Stimulated activated CD4-positive, alpha-beta T cell treated with anti-CD3 and anti-CD28 coated beads, Interleukin-12 subunit alpha, Interleukin-12 subunit beta, amount 100 ng/mL, for 48 hours (primary cell): ENCODE data around the gene ABCA4.

Experiments used
- DNase-seq, 3 donors: peaks; one replicate each; pipeline ENCODE4 v3.0.0-alpha.2; 2020; ENCODE audit warnings: low read depth in 2 of 3, low spot score in 1 of 3

ABCA4 gene

GRCh38 chr1:94055459-94056122, 65.4 kb downstream of the ABCA4 start:
- no peak for DNase-seq

GRCh38 chr1:94050675-94051074, 70.3 kb downstream of the ABCA4 start:
- no peak for DNase-seq

GRCh38 chr1:94050254-94050653, 70.7 kb downstream of the ABCA4 start:
- DNase-seq = no peak

- no peak for DNase-seq
These were observed 71.2 kb downstream of the ABCA4 start for GRCh38 chr1:94049791-94050190.

GRCh38 chr1:94048413-94049164, 72.4 kb downstream of the ABCA4 start:
- no peak for DNase-seq

DNA sequence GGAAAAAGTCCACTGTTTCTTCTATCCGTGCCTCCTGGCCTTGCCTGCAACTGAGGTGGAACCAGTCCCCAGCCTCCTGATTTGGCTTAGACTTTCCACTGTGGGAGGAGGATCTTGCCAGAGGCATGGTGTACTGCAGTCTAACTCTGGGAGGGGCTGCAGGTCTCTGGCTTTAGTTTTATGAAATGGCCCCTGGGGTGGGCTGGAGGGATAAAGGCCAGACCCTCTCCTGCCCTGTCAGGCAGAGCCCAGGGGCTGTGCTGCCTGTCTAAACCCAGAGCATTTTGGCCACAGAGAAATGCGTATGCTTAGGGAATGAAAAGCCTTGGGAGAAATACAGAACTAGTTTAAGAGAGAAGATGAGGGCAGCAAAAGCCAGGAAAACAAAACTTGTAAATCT, 73.0 kb downstream of the ABCA4 start:
- no peak for DNase-seq

DNA sequence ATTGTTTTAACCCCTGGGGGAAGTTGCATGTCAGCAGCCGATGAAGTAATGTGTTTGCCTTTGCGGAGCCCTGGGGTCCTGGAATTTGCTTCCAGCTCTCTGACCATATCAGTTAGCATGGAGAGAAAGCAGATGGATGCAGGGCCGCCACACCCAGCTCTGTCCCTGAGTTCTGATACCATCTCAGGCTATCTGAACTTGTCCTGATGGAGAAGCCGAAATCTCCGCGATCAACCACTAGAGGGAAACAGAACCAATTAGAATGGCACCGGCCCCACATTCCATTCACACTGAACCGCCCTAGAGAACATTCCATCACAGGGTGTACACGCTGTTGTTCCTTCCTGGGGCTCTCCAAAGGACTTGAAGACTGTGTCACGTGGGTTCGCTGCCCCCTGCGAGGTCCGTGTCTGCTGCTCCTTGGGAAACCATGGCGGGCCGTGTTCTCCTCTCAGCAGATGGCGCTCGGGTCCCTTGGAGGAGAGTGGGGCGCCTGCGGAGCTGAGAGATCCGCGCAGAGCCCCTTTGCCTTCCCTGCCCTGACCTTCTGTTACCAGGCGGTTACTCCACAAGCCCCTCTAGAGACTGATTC, 75.4 kb downstream of the ABCA4 start:
- peak; percentile 16 to 29 (median 26) for DNase-seq

DNA sequence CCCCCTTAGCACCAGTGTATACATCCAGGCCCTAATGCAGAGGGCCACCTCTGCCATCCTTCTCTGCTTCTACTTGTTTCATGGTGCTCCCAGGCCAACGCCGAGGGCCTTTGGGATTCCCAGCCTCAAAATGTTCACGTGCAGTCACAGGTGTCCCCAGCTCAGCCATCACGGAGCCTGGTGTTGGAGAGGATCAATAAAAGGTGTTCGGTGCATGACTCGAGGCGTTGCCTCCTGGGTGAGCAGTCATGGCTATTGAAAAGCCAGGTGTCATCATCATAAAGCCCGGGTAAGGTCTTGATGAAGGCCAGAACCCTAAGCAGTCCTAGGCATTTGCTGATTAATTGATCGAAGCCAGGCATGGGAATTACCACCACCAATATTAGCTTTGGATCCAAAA, 76.1 kb downstream of the ABCA4 start:
- DNase-seq = no peak

DNA sequence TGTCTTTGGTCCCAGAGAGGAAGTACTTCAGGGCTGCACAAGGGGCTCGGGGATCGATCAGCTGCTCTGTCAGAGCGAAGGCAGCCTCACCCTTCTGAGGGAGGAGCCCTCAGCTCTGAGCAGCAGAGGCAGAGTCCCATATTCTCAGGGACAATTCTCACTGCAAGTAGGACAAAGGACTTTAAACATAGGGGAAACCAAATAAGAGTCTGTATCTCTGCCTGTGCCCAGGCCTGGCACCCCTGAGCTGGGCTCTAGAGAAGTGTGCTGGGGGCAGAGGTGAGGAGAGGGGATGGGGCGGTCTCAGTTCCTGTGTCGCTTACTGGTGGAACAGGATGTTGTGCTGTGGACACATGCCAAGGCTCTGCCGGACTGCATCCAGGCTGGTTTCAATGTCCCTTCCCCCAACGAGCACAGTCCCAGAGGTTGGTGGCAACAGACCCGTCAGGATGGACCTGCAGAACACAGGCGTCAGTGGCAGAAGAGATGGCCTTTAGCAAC, 76.6 kb downstream of the ABCA4 start:
- DNase-seq = no peak

GRCh38 chr1:94043738-94044289, 77.1 kb downstream of the ABCA4 start:
- DNase-seq = no peak

DNA sequence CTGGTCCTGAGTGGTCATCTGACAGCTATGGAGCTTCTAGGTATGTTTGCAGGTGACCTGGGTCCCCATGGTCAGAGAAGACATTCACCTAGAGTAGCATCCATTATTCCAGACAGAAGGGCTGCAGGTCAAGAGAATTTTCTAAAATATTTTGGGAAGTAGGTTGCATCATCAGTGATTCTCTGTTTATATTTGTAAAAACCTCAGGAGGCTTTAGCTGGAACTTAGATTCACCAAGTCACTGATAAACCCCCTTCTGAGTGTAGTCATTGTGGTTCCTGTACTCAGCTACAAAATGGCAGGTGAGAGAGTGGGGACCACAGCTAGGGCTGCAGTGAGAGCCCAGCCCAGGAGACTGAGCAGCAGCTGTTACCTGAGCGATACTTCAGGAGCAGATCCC, 78.6 kb downstream of the ABCA4 start:
- no peak for DNase-seq

DNA sequence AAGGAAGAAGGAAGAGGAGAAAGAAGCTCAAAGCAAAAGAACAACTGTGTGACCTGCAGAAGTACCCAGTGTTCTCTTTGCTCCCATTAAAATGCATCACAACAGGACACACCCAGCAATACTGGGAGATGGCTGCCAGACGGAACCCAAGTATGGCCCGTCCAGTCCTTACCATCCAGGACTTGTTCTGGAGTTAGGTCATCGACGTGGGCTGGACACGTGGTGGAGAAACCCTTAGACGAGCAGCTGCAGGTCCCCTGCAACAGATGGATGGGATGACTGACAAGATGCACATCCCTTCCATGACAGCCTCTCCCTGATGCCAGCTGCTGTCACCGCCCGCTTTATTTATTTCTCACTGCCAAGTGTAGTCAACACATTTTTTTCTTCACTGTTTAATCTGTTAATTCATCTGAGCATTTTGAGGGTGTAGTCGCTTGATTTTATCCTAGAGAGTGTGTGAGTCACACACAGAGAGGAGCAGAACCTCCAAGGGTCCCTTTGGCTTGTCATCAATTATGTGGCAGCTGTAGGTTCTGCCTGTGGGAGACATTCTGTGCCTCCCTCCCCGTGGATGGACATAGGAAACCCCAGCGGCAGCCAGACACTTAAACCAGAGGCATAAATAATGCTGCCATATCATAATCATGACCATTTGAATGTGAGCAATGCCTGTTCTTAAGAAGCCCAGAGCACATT, 80.9 kb downstream of the ABCA4 start:
- no peak for DNase-seq

GRCh38 chr1:94039514-94039870, 81.5 kb downstream of the ABCA4 start:
- DNase-seq = peak; percentile 25 to 56 (median 49)

DNA sequence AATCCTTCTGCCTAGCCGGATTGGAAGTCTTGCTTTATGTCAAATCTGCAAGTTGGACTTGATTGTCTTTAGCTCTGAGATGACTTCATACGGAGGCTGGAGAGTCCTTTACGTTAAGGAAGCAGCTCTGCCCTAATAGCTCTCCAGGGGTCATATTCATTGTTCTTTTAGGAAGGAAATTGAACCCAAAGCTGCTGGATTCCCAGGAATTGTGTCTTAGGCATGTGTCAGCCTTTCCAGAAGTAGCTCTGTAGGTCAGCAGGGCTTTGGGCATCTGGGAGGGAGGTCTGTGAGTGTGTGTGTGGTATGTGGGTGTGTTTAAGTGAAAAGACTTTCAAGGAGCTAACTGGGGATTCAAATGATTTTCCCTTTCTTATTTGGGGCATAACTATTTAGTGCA, 82.4 kb downstream of the ABCA4 start:
- DNase-seq = no peak

DNA sequence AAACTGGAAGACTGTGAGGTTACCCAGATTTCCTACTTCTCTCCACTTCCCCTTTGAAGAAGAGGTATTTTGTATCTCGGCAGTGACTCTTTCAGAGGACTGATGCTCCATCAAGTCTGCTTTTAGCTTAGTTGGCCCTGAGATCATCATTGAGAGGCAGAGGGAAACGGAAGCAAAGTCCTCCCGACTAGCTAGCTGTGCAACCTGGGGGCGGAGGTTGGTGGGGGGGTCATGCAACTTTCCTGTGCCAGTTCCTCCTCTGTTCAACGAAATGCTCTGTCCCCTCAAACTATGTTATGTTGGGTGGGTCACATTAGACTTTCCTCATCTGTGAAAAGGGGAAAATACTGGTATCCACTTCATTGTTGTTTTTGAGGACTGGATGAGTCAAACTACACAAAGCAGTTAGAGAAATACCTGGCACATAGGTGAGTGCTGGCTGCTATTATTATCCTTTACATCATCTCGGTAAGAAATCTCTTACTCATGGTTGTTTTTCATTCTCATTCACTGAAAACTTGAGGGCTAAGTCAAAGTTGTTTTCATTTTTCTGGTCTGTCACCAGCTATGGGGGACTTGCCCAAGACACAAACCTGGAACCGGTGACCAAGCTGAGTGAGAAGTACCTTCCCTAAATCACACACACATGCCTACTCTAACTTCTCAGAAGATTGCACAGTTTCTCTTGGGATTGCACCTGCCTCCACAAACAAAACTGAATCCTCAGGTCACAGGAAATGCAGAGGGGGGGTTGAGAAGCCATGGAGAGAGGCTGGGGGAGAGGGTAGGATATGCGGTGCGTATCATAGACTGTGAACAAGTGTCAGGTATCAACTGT, 83.3 kb downstream of the ABCA4 start:
- DNase-seq = no peak

DNA sequence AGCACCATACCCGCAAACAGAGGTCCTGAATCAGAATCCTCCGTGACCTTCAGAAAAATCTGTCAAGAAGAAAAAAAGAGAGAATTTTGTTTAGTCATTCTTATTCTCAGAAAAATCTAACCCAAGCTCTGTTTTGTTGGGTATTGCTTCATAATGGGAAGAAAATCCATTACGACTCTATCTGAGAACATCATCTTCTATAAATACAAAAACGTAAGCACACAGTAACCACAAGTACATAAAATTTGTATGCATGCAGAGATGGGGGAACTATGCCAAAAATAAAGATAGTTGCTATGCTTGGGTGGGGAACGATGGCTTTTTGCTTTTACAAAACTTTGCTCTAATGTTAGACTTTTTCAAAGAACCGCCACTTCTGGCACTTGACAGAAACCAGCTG, 84.2 kb downstream of the ABCA4 start:
- DNase-seq = no peak

GRCh38 chr1:94033849-94034248, 87.1 kb downstream of the ABCA4 start:
- no peak for DNase-seq

- DNase-seq = no peak
These were observed 88.3 kb downstream of the ABCA4 start for GRCh38 chr1:94032637-94033036.

GRCh38 chr1:94031591-94031990, 89.4 kb downstream of the ABCA4 start:
- DNase-seq = no peak

- DNase-seq = no peak
These were observed 89.8 kb downstream of the ABCA4 start for GRCh38 chr1:94031154-94031553.
